GM12865 (cell line): ENCODE data around the gene BZW2.

Source experiments
- DNase-seq: peaks from one replicate; pipeline ENCODE4 v3.0.0; 2010; ENCODE audit warnings: low read depth
- H3K4me3 ChIP-seq: 2 replicates; pipeline ENCODE4 v1.5.1; 2011; ENCODE audit warnings: mild to moderate bottlenecking, low read depth, low read length, control low read depth
- TF ChIP-seq, protein P1 (sequence below): IDR thresholded peaks from 2 replicates; pipeline ENCODE4 v1.5.1; 2011; ENCODE audit warnings: low read length, control low read depth, low read depth, inconsistent platforms; ENCODE audit not compliant: insufficient read depth; ENCODE audit errors: missing control alignments

Gene BZW2

DNA sequence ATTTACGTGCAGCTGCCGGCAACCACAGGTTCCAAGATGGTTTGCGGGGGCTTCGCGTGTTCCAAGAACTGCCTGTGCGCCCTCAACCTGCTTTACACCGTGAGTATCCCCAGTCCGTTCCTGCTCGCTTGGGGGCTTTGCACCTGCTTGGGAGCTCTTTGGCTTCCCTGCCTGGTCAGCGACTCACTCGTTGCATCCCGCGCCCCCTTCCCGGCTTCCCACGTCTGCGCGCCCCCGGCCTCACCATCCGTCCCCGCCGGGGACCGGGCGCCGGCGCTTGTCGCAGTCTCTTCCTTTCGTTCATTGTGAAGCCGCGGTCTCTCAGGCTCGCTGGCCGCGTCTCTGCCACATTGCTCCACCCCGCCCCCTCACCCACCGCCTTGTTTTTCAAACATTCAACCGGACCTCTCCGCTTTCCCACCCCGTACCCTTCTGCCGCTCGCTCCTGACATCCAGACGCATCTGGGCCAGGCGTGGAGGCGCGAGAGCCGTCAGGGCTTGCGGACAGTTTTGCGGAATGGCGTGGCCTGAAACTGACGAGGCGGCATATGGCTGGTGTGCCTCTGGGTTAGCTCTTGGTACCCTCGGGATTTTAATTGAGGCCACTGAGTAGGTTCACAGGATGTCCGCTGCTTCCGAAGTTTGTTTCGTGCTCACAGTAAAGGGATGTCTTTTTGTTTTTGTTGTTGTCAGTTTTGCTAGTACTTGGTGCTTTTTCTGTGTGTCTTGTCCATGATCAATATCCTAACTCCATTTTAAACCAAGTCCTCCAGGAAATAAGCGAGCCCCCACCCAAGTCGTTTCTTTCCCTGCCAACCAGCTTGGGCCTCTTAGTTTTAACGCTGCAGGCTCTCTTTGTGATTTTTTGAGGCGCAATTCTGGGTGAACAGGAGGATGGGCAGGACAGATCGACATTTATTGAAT is 108.2 kb downstream of the BZW2 start:
- no peak for DNase-seq
- peak overlapping the region; percentile 5 for H3K4me3 ChIP-seq
- TF ChIP-seq, protein P1, sequence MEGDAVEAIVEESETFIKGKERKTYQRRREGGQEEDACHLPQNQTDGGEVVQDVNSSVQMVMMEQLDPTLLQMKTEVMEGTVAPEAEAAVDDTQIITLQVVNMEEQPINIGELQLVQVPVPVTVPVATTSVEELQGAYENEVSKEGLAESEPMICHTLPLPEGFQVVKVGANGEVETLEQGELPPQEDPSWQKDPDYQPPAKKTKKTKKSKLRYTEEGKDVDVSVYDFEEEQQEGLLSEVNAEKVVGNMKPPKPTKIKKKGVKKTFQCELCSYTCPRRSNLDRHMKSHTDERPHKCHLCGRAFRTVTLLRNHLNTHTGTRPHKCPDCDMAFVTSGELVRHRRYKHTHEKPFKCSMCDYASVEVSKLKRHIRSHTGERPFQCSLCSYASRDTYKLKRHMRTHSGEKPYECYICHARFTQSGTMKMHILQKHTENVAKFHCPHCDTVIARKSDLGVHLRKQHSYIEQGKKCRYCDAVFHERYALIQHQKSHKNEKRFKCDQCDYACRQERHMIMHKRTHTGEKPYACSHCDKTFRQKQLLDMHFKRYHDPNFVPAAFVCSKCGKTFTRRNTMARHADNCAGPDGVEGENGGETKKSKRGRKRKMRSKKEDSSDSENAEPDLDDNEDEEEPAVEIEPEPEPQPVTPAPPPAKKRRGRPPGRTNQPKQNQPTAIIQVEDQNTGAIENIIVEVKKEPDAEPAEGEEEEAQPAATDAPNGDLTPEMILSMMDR, result no peak

DNA sequence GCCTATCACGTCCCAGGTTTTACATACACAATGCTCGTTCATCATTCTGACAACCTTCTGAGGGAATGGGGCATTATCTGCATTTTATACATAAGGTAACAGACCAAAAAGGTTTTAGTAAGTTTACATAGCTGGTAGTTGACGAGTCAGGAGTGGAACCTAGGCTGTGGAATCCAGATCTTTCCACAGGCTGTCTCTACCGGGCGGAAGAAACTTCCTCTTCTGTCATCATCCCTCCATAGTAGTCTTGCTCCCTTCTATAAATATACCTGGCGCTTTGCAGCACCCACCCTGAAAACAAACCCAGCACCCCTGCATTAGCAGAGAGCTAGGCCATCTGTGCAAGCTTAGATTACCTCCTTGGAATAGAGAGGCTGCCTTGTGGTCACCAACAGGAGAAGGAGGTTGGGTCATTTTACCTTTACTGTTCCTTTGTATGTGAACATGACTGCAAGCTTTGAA is 108.9 kb downstream of the BZW2 start:
- TF ChIP-seq, protein P1, result no peak
- no peak for DNase-seq
- no peak overlapping the region for H3K4me3 ChIP-seq

DNA sequence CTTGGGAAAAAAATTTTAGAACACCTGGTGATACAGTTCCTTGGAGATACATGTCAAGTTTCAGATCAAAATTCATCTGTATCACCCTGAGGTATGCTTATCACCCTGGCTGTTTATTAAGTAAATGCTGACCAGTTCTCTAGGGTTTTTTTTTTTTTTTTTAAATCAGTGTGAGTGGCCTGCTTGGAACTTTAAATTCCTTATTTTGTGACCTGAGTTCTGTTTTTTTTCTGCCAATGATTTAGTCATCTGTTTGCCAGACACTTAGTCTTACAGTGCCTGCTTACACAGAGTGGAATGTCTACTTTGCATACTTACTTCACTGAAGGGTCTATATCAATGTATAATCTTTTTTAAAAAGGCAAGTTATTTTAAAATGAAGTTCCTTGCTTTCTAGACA is 109.4 kb downstream of the BZW2 start:
- H3K4me3 ChIP-seq, result no peak overlapping the region
- no peak for DNase-seq
- TF ChIP-seq, protein P1, result no peak
